Peyer's patch (tissue), 4 donors: ENCODE data around the gene CHST15. TPM values are rescaled to one million over a fixed set of nuclear protein-coding genes. Genes with fewer than 3 reads are reported as not detected.
"Not testable (repeated sequence)": the region's sequence is repeated elsewhere in the genome, so short reads cannot be mapped to it uniquely, and the experiment has no call there.

Experiments
- DNase-seq, 3 donors: peaks; one replicate each; pipeline ENCODE4 v3.0.0-alpha.2; 2017 to 2019
- H3K27ac ChIP-seq, 4 donors: fragments of 200-600 bp; sonication (generic); one replicate each; pipeline ENCODE4 v1.5.1; 2016 to 2019
- H3K27me3 ChIP-seq, 2 donors: fragments of 200-600 bp; sonication (generic); one replicate each; pipeline ENCODE4 v1.5.1; 2019
- H3K36me3 ChIP-seq, 3 donors: fragments of 200-600 bp; sonication (generic); one replicate each; pipeline ENCODE4 v1.5.1; 2016 to 2019
- H3K4me1 ChIP-seq, 4 donors: fragments of 200-600 bp; sonication (generic); one replicate each; pipeline ENCODE4 v1.5.1; 2016 to 2019
- H3K4me3 ChIP-seq, 4 donors: fragments of 200-600 bp; sonication (generic); 1 replicate in 3 of 4; 2 replicates in 1 of 4; pipeline ENCODE4 v1.5.1; 2016 to 2019; ENCODE audit warnings: mild to moderate bottlenecking in 1 of 4
- H3K9me3 ChIP-seq, 4 donors: fragments of 200-600 bp; sonication (generic); one replicate each; pipeline ENCODE4 v1.5.1; 2016 to 2019; ENCODE audit warnings: mild to moderate bottlenecking in 1 of 4
- CTCF ChIP-seq, 6 experiments: fragments of 450-650 bp in 4 of 6; fragments of 200-600 bp in 2 of 6; sonication (generic) in 1 of 6; IDR thresholded peaks; one replicate each; pipeline ENCODE4 v1.5.1; 2017 to 2019; ENCODE audit warnings: antibody characterized with exemption in 6 of 6, mild to moderate bottlenecking in 3 of 6, moderate library complexity in 1 of 6
- POLR2A ChIP-seq, 2 donors: fragments of 450-650 bp; IDR thresholded peaks; one replicate each; pipeline ENCODE4 v1.5.1; 2017; ENCODE audit warnings: antibody characterized with exemption in 2 of 2, mild to moderate bottlenecking in 2 of 2, moderate library complexity in 2 of 2
- total RNA-seq, 4 donors: library from RNA; depleted of rRNA; stranded (reverse); fragments of >200 nt; gene quantifications; one replicate each; pipeline ENCODE4 v1.1.0, GENCODE V29; 2016

The CHST15 gene
- total RNA-seq, 4 donors from 2014 or later = 3.9 to 55.3 (median 10.9) TPM

DNA sequence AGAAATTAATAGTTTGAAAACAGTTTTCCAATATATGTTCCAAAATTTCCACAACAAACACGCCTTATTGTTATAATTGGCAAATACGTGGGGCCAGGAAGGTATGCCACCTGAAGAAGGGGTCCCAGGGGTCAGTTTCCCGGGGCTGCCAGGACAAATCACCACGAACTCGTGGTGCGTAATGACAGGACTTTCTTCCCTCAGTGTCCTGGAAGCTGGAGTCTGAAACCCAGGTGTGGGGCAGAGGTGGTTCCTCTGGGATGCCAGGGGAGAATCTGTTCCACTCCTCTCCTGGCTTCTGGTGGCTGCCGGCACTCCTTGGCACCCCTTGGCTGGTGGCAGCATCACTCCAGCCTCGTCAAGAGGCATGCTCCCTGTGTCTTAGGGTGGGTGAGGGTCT lies 56.7 kb downstream of the CHST15 start:
- no peak for DNase-seq
- Histone ChIP-seq H3K9me3 (no peaks in the 10 kb centered on the region), H3K4me3 (no peak overlapping the region), H3K4me1 (peaks cover 0 to 20% (median 13%) of the 10 kb centered on the region in 4 donors), H3K36me3 (peaks cover 0 to 6% (median 0%) of the 10 kb centered on the region in 3 donors), H3K27ac (peak overlapping the region in 2 of 4 donors; percentile 79 to 88), H3K27me3 (no peaks in the 10 kb centered on the region)
- no peak for TF ChIP-seq CTCF (IDR thresholded peaks at IDR 0.05)
- TF ChIP-seq POLR2A (IDR thresholded peaks at IDR 0.05) = no peak

DNA sequence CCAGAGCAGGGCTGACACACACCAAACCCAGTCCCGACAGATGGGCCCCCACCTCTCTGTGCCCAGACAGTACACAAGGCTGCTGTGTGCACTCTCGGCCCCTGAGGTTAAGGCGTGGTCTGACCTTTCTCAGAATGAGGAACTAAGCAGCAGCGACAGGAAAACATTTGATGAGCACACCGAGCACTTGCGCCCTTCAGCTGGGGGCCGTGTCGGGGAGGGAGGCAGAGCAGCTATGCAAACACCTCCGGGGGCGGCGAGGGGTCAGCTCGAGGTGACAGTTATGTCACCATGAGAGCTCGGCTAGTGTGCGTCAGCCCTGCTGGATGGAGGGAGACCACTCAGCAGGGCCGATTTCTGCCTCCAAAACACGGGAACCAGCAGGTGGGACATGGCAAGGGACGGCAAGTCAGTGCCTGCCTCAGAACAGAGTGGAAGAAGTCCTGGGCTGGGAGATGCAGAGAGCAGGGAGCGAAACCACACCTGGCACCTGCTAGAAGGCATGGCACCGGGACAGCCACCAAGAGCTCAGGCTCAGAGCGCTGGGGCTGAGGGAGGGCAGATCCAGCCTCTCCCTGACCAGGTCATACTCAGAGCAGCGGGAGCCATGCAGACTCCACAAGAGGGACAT lies 57.4 kb downstream of the CHST15 start:
- H3K4me1 ChIP-seq = peaks cover 0 to 20% (median 13%) of the 10 kb centered on the region in 4 donors
- peak in 2 of 3 donors; percentile 92 to 93 for DNase-seq

GRCh38 chr10:124035306-124035927 lies 58.0 kb downstream of the CHST15 start:
- TF ChIP-seq CTCF (IDR thresholded peaks at IDR 0.05) = no peak
- TF ChIP-seq POLR2A (IDR thresholded peaks at IDR 0.05) = no peak
- Histone ChIP-seq H3K4me1 (peaks cover 0 to 20% (median 13%) of the 10 kb centered on the region in 4 donors), H3K9me3 (no peaks in the 10 kb centered on the region), H3K27me3 (no peaks in the 10 kb centered on the region), H3K27ac (peak overlapping the region; percentile 36 to 88 (median 50)), H3K4me3 (no peak overlapping the region), H3K36me3 (peaks cover 0 to 6% (median 0%) of the 10 kb centered on the region in 3 donors)
- DNase-seq = no peak

More for the DNA sequence above, 57.4 kb downstream of the CHST15 start:
- Histone ChIP-seq H3K9me3 (no peaks in the 10 kb centered on the region), H3K36me3 (peaks cover 0 to 6% (median 0%) of the 10 kb centered on the region in 3 donors), H3K27me3 (no peaks in the 10 kb centered on the region), H3K27ac (peak overlapping the region; percentile 36 to 88 (median 59)), H3K4me3 (peak overlapping the region in 1 of 4 donors; percentile 20)
- no peak for TF ChIP-seq CTCF (IDR thresholded peaks at IDR 0.05)
- no peak for TF ChIP-seq POLR2A (IDR thresholded peaks at IDR 0.05)

GRCh38 chr10:124034576-124035305 lies 58.7 kb downstream of the CHST15 start:
- Histone ChIP-seq H3K4me1 (peaks cover 0 to 20% (median 13%) of the 10 kb centered on the region in 4 donors), H3K27ac (peak overlapping the region; percentile 36 to 88 (median 52))
- H3K27me3 ChIP-seq = not testable (repeated sequence)

DNA sequence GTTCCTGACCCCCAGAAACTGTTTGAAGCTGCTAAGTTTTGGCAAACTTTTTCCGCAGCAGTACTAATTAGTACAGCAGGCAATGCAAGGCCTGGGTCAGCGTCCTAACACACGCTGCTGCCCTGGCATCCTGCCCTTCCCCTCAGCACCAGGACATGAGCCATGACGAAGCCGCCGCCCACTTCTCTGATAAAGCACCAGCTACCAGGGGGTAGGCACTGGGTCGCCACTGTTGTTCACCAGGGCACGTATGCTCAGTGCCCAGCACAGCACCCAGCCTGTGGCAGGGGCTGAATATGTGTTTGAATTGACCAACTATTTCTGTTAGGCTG lies 59.5 kb downstream of the CHST15 start:
- no peak for DNase-seq
- no peaks in the 10 kb centered on the region for H3K27me3 ChIP-seq
- peaks cover 0 to 6% (median 0%) of the 10 kb centered on the region in 3 donors for H3K36me3 ChIP-seq
- no peaks in the 10 kb centered on the region for H3K9me3 ChIP-seq
- no peak overlapping the region for H3K4me3 ChIP-seq
- H3K27ac ChIP-seq = peak overlapping the region in 3 of 4 donors; percentile 36 to 88 (median 44)
- H3K4me1 ChIP-seq = peaks cover 0 to 20% (median 13%) of the 10 kb centered on the region in 4 donors
- TF ChIP-seq CTCF (IDR thresholded peaks at IDR 0.05) (no peak), POLR2A (IDR thresholded peaks at IDR 0.05) (no peak)

More at GRCh38 chr10:124034576-124035305, 58.7 kb downstream of the CHST15 start:
- not testable (repeated sequence) for H3K4me3 ChIP-seq, H3K9me3 ChIP-seq, DNase-seq, H3K36me3 ChIP-seq
